BE2C (cell line): ENCODE measurements around the gene VANGL2.

ENCODE experiments used
- DNase-seq: peaks from one replicate; pipeline ENCODE4 v3.0.0-alpha.2; 2020
- H3K27me3 ChIP-seq: fragments of 250-450 bp; sonication (Bioruptor Pico); 2 replicates; pipeline ENCODE4 v1.5.1; 2020; ENCODE audit warnings: mild to moderate bottlenecking
- H3K36me3 ChIP-seq: fragments of 250-450 bp; sonication (Bioruptor Pico); 2 replicates; pipeline ENCODE4 v1.5.1; 2020; ENCODE audit warnings: mild to moderate bottlenecking
- H3K4me1 ChIP-seq: fragments of 250-450 bp; sonication (Bioruptor Pico); 2 replicates; pipeline ENCODE4 v1.5.1; 2020
- H3K4me3 ChIP-seq: 2 replicates; pipeline ENCODE4 v1.5.1; 2011; ENCODE audit warnings: low read depth, low read length
- H3K9me3 ChIP-seq: fragments of 250-450 bp; sonication (Bioruptor Pico); 2 replicates; pipeline ENCODE4 v1.5.1; 2020
- CTCF ChIP-seq: IDR thresholded peaks from 2 replicates; pipeline ENCODE4 v1.5.1; 2012; ENCODE audit warnings: mild to moderate bottlenecking, low read depth, low read length

VANGL2 gene

DNA sequence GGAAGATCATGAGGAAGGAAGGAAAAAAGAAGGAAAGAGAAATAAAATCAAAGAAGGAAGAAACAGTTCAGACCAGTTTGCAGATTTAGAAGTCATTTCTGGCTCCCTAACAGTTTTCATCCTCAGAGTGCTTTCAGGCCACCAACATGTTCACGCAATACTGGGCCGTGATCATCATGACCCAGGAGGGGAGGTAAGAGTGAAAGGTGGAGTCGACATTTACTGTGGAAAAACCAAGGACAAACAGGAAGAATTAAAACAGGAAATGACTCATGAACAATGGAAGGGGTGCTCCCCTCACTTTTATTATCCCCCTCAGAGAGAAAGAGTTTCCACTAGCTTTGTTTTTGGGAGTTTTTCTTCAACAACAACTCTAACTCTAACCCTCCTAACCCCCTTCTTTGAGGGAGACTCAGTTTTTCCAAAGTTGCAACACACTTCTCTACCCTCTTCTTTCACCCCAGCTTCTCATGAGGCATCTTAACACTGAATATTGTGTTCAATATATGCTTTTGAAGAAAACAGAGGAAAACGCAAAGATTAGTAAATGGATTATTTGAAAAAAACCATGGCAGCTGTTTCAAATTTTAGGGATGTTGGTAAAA, 60.4 kb downstream of the VANGL2 start:
- no peak overlapping the region for H3K4me3 ChIP-seq
- no peaks in the 10 kb centered on the region for H3K9me3 ChIP-seq
- no peaks in the 10 kb centered on the region for H3K4me1 ChIP-seq
- H3K27me3 ChIP-seq: peaks cover 20% of the 10 kb centered on the region
- H3K36me3 ChIP-seq: no peaks in the 10 kb centered on the region
- TF ChIP-seq CTCF: no peak
- DNase-seq: no peak

GRCh38 chr1:160465123-160465522, 64.8 kb downstream of the VANGL2 start:
- Histone ChIP-seq H3K4me1 (no peaks in the 10 kb centered on the region), H3K36me3 (no peaks in the 10 kb centered on the region), H3K9me3 (no peaks in the 10 kb centered on the region), H3K4me3 (no peak overlapping the region), H3K27me3 (peaks cover 15% of the 10 kb centered on the region; the same call in 1 of the 2 replicates)
- DNase-seq: no peak
- TF ChIP-seq CTCF: no peak

GRCh38 chr1:160466961-160467360, 66.6 kb downstream of the VANGL2 start:
- TF ChIP-seq CTCF: no peak
- Histone ChIP-seq H3K27me3 (peaks cover 14% of the 10 kb centered on the region; the same call in 1 of the 2 replicates), H3K4me1 (no peaks in the 10 kb centered on the region), H3K9me3 (no peaks in the 10 kb centered on the region), H3K36me3 (no peaks in the 10 kb centered on the region), H3K4me3 (no peak overlapping the region)
- no peak for DNase-seq

DNA sequence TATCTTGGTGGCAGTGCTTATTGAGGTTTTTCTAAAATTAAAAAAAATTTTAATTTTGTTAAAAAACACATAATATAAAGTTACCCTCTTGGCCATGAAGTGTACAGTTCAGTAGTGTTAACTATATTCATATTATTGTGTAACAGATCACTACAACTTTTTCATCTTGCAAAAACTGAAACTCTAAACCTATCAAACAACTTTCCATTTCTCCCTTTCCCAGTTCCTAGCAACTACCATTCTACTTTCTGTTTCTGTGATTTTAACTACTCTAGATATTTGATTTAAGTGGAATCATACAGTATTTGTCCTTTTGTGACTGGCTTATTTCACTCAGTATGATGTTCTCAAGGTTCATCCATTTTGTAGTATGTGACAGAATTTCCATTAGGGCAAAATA, 67.2 kb downstream of the VANGL2 start:
- peaks cover 14% of the 10 kb centered on the region; the same call in 1 of the 2 replicates for H3K27me3 ChIP-seq
- DNase-seq: no peak
- no peaks in the 10 kb centered on the region for H3K36me3 ChIP-seq
- no peaks in the 10 kb centered on the region for H3K4me1 ChIP-seq
- no peak for TF ChIP-seq CTCF
- no peaks in the 10 kb centered on the region for H3K9me3 ChIP-seq
- no peak overlapping the region for H3K4me3 ChIP-seq

DNA sequence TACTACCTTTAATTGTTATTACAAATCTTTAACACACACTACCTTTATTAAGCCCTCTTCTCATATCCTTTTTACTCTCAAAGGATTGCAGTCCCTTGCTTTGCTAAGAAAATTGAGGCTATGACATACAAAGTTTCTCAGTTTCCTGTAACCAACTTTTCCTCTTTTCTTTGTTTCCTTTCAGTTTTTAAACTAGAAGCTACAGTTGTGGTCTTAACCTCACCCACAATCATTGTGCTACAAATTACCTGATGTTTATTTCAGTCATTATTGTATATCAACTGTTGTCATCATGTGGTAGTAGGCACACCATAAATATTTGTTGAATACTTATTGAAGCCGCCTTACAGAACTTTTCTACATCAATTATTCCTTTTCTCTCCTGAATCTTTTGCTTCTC, 70.9 kb downstream of the VANGL2 start:
- no peak for DNase-seq
- TF ChIP-seq CTCF: no peak

GRCh38 chr1:160472112-160472511, 71.7 kb downstream of the VANGL2 start:
- TF ChIP-seq CTCF: no peak
- no peak for DNase-seq
- H3K36me3 ChIP-seq: no peaks in the 10 kb centered on the region
- H3K27me3 ChIP-seq: peaks cover 7% of the 10 kb centered on the region; the same call in 1 of the 2 replicates
- no peaks in the 10 kb centered on the region for H3K9me3 ChIP-seq
- no peak overlapping the region for H3K4me3 ChIP-seq
- H3K4me1 ChIP-seq: no peaks in the 10 kb centered on the region

More for the DNA sequence above, 70.9 kb downstream of the VANGL2 start:
- H3K36me3 ChIP-seq: no peaks in the 10 kb centered on the region
- no peaks in the 10 kb centered on the region for H3K9me3 ChIP-seq
- no peaks in the 10 kb centered on the region for H3K4me1 ChIP-seq
- H3K4me3 ChIP-seq: no peak overlapping the region
- H3K27me3 ChIP-seq: peaks cover 7% of the 10 kb centered on the region; the same call in 1 of the 2 replicates
